ENCODE results near the gene TRPM5.

DNA sequence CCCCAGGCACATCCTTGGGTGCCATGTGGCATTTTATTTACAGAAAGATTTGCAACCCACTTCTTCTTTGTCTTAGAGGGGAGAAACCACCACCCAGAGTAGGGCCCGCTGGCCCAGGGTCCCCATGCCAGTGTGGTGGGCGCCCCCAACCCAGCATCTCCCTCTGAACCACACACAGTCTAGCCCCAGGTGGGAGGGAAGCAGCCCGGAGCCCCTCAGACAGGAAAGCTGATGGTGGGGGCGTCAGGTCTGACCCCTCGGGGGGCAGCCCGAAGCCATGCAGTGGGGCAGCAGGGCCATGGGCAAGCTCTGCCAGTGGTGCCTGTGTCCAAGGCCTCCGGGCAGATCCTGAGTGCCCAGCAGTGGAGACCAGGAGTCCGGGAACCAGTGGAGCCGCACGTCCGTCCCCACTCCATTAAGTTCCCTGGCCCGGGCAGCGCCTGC is 11.7 kb downstream of the TRPM5 start:
- TF ChIP-seq, protein P1, sequence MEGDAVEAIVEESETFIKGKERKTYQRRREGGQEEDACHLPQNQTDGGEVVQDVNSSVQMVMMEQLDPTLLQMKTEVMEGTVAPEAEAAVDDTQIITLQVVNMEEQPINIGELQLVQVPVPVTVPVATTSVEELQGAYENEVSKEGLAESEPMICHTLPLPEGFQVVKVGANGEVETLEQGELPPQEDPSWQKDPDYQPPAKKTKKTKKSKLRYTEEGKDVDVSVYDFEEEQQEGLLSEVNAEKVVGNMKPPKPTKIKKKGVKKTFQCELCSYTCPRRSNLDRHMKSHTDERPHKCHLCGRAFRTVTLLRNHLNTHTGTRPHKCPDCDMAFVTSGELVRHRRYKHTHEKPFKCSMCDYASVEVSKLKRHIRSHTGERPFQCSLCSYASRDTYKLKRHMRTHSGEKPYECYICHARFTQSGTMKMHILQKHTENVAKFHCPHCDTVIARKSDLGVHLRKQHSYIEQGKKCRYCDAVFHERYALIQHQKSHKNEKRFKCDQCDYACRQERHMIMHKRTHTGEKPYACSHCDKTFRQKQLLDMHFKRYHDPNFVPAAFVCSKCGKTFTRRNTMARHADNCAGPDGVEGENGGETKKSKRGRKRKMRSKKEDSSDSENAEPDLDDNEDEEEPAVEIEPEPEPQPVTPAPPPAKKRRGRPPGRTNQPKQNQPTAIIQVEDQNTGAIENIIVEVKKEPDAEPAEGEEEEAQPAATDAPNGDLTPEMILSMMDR (IDR thresholded peaks at IDR 0.05) = no peak
- TF ChIP-seq POLR2AphosphoS5 (IDR thresholded peaks at IDR 0.05) (no peak), EP300 (IDR thresholded peaks at IDR 0.05) (no peak), POLR2A (IDR thresholded peaks at IDR 0.05) (no peak)

All from sigmoid colon (tissue), 4 donors.